Ishikawa (cell line): ENCODE data around the gene BAZ2B.
A peak's percentile ranks its signal among the peaks of the same experiment; 100 is the strongest.

Experiments
- CEBPB ChIP-seq: IDR thresholded peaks from 2 replicates; pipeline ENCODE4 v1.6.1; 2012
- CREB1 ChIP-seq: IDR thresholded peaks from 2 replicates; pipeline ENCODE4 v1.6.1; 2012; ENCODE audit warnings: low read depth
- EGR1 ChIP-seq: IDR thresholded peaks from 2 replicates; pipeline ENCODE4 v1.6.1; 2012
- EP300 ChIP-seq: IDR thresholded peaks from 2 replicates; pipeline ENCODE4 v1.6.1; 2012; ENCODE audit warnings: borderline replicate concordance
- FOXM1 ChIP-seq: IDR thresholded peaks from 2 replicates; pipeline ENCODE4 v1.6.1; 2012; ENCODE audit warnings: low read depth, borderline replicate concordance
- NFIC ChIP-seq: IDR thresholded peaks from 2 replicates; pipeline ENCODE4 v1.6.1; 2012
- RAD21 ChIP-seq: IDR thresholded peaks from 2 replicates; pipeline ENCODE4 v1.6.1; 2012; ENCODE audit warnings: low read depth
- TAF1 ChIP-seq: IDR thresholded peaks from 2 replicates; pipeline ENCODE4 v1.6.1; 2012; ENCODE audit warnings: low read depth, mild to moderate bottlenecking
- TCF12 ChIP-seq: IDR thresholded peaks from 2 replicates; pipeline ENCODE4 v1.6.1; 2012; ENCODE audit warnings: low read depth
- TEAD4 ChIP-seq: IDR thresholded peaks from 2 replicates; pipeline ENCODE4 v1.6.1; 2012
- YY1 ChIP-seq: IDR thresholded peaks from 2 replicates; pipeline ENCODE4 v1.6.1; 2012; ENCODE audit warnings: low read depth
- ZBTB7A ChIP-seq: IDR thresholded peaks from 2 replicates; pipeline ENCODE4 v1.6.1; 2012; ENCODE audit warnings: low read depth
- TF ChIP-seq, protein P1 (sequence below): IDR thresholded peaks from 2 replicates; pipeline ENCODE4 v1.6.1; 2012
- TF ChIP-seq, protein P2 (sequence below): IDR thresholded peaks from 2 replicates; pipeline ENCODE4 v1.6.1; 2012; ENCODE audit warnings: low read depth, mild to moderate bottlenecking
- TF ChIP-seq, protein P3 (sequence below): IDR thresholded peaks from 2 replicates; pipeline ENCODE4 v1.6.1; 2012

BAZ2B gene

DNA sequence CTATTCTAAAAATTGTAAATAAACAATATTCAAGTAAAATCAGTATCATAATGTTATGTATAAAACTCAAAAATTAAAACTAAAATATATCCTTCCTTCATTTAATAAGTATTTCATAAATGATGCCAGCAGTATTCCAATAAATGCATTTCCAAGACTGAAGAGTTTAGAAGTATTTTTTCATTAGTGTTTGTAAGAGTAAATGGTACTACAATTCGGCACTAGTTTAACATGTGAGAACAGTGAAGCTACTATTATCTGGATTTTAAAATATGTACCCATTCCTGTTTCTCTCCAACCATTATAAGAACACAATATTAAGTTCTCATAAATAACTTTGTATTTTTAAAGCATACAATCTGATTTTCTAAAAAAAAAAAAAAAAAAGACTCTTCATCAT, 3.3 kb downstream of the BAZ2B start:
- TF ChIP-seq NFIC, result no peak
- TF ChIP-seq RAD21, result no peak
- TF ChIP-seq, protein P1, sequence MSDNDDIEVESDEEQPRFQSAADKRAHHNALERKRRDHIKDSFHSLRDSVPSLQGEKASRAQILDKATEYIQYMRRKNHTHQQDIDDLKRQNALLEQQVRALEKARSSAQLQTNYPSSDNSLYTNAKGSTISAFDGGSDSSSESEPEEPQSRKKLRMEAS, result no peak
- TF ChIP-seq TCF12, result no peak
- TF ChIP-seq TAF1, result no peak
- TF ChIP-seq, protein P2, sequence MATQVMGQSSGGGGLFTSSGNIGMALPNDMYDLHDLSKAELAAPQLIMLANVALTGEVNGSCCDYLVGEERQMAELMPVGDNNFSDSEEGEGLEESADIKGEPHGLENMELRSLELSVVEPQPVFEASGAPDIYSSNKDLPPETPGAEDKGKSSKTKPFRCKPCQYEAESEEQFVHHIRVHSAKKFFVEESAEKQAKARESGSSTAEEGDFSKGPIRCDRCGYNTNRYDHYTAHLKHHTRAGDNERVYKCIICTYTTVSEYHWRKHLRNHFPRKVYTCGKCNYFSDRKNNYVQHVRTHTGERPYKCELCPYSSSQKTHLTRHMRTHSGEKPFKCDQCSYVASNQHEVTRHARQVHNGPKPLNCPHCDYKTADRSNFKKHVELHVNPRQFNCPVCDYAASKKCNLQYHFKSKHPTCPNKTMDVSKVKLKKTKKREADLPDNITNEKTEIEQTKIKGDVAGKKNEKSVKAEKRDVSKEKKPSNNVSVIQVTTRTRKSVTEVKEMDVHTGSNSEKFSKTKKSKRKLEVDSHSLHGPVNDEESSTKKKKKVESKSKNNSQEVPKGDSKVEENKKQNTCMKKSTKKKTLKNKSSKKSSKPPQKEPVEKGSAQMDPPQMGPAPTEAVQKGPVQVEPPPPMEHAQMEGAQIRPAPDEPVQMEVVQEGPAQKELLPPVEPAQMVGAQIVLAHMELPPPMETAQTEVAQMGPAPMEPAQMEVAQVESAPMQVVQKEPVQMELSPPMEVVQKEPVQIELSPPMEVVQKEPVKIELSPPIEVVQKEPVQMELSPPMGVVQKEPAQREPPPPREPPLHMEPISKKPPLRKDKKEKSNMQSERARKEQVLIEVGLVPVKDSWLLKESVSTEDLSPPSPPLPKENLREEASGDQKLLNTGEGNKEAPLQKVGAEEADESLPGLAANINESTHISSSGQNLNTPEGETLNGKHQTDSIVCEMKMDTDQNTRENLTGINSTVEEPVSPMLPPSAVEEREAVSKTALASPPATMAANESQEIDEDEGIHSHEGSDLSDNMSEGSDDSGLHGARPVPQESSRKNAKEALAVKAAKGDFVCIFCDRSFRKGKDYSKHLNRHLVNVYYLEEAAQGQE, result no peak
- TF ChIP-seq EP300, result no peak
- no peak for TF ChIP-seq EGR1
- TF ChIP-seq, protein P3, sequence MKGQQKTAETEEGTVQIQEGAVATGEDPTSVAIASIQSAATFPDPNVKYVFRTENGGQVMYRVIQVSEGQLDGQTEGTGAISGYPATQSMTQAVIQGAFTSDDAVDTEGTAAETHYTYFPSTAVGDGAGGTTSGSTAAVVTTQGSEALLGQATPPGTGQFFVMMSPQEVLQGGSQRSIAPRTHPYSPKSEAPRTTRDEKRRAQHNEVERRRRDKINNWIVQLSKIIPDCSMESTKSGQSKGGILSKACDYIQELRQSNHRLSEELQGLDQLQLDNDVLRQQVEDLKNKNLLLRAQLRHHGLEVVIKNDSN, result no peak
- no peak for TF ChIP-seq ZBTB7A
- TF ChIP-seq TEAD4, result no peak
- TF ChIP-seq CREB1, result no peak

DNA sequence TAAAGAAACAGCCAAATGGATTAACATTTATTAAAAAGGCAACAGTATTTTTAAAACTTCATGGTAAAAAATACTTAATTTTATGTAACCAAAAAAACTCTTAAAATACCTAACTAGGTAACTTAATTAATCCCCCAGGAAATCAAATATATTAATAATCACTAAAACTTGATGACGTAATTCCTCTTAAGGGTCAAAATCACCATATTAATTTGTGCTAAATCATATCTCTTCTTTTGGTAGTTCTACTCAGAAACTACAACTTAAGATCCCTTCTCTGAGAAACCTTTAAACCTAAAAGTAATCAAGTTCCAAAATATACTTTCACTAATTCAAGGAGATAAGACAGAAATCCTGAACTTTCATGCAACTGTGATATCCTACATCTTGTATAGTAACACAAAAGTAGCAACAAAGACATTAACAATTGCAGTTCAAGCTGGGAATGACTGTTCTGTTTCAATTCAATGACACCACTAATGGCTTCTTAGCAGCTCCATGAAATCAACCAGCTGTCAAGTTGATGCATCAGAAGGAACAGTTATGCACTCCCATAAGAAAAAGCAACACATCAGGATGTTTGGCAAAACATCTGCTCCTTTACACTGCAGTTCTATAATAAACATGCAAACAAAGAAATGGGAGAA, 4.0 kb downstream of the BAZ2B start:
- TF ChIP-seq RAD21 (no peak), TAF1 (no peak), FOXM1 (no peak), TEAD4 (no peak), YY1 (no peak), TCF12 (no peak), EP300 (no peak), ZBTB7A (no peak), CEBPB (no peak), CREB1 (no peak), NFIC (no peak), EGR1 (no peak)
- TF ChIP-seq, protein P1, result no peak
- TF ChIP-seq, protein P3, result no peak
- TF ChIP-seq, protein P2, result no peak

DNA sequence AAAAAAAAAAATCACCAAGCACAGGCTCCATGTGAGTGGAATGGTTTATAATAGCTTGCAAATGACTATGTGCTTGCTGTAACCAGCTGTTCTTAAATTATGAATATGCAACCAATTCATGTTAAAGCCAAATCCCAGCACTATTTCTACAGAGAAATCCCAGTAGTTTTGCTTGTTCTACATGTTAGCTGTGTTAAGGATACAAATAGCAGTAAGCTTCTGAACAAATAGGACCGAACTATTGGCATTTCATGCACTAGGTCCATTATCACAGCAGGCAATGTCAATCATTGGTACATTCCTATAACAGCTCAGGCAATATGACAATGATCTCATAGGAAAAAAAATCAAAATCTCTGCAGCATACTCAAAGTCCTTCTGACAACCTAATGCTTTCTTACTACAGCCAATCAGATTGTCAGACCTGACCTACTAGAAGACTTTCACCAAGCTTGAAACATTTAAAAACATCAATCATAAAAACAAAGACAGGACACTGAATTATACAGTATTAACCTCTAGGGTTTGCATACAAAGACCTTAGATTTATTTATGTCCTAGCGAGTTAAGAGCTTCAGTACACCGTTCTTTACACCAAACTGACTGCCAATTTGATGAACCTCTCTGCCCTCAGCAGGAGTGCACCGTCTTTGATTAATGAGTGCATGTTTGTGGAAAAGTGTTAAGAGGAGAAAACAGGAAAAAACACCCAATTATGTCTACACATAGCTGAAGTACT, 6.4 kb downstream of the BAZ2B start:
- TF ChIP-seq TEAD4, result peak; percentile 58
- TF ChIP-seq NFIC, result peak; percentile 29; the same call in 1 of the 2 replicates
- TF ChIP-seq YY1, result no peak
- TF ChIP-seq, protein P1, result no peak
- no peak for TF ChIP-seq CREB1
- no peak for TF ChIP-seq TAF1

DNA sequence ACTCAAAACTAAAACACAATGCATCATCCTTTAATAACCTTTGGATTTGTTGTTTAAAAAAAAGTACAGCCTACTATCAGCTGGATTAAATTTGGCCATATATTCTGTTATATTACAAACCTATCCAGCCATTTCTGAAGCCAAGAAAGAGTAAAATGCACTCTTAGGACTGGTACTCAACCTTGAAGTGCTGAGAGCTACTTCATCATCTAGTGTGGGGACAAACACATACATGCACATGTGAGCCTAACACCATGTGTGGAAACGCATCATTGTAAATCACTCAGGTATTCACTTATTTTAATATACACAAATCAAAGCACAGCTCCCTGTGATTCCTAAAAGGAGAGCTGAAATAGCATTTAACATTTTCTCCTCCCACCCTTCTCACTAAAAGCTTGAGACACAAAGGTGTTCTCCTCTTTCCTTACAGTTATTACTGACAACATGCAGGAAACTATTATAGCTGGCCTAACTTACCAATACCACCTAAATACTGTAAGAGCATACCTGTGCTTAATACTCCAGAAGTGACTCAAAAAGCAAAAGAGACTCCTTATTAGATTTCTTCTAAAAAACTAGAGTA, 7.5 kb downstream of the BAZ2B start:
- TF ChIP-seq YY1 (no peak), ZBTB7A (no peak), EGR1 (no peak), EP300 (no peak), TAF1 (no peak), NFIC (no peak), FOXM1 (no peak), TCF12 (no peak), RAD21 (no peak)
- TF ChIP-seq, protein P3, result no peak
